Measurements from ENCODE around the gene RABGGTB. TPM values are rescaled to one million over a fixed set of nuclear protein-coding genes. Genes with fewer than 3 reads are reported as not detected.

RABGGTB gene
- 98.1 and 111 TPM in 2 replicates for total RNA-seq

DNA sequence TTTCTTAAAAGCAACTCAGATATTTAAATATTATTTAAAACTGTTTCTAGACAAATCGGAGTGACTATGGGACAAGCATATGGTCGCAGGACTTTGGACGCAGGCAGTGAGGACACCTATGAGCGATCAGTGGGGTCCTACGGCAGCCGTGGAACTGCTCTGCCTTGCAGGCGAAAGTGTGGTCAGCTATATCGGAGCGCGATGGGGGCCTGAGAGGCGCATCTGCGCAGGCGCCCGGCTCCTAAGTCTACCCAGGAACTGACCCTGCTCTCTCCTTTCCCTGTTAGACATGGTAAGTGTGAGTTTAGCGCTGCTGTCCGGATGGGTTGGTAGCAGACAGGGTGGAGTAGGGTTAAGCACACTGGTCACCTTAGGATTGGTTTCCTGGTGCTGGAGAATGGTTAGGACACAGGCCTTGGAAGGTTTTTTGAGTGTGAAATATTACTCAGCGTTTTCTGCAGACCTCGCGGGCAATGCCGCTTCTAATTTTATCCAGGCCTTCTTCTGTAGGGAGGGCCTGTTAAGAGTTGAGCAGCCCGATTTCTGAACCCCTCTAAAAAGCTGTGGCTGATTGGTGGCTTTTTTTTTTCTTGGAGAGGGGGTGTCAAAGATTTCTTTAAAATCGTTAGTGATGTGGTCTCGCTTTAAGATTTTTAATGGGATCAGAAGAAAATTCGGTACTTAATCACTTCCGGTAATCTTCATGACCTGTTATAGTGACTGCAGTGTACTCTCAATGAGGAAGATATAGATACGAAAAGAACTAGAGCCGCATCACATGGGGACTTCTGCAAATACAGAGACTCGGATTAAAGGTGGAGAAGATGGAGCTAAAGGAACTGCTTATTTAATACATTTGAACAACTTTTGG is at the start of gene RABGGTB:
Gene RABGGTB (plus strand): TSS at position 274 of the 871 bp plus-strand sequence. CDS start 16 bp downstream, at position 290.

GRCh38 chr1:75796376-75797272 is 10.6 kb downstream of the RABGGTB start, which contains the start of gene MSH4:
MSH4 (plus strand) TSS chr1:75796882; CDS start chr1:75796986, 104 bp downstream.

Small RNA genes within 50 kb of the gene (small RNA-seq; reads per million reads assigned to genes)
- gene SNORD45A (not detected), gene SNORD45B (not detected), gene SNORD45C (not detected)

Other genes with a start within 250 kb of the RABGGTB start
- 0.39 and 0.43 TPM in 2 replicates for gene SLC44A5, start 175.1 kb upstream of the RABGGTB start, total RNA-seq
- 45.0 and 55.7 TPM in 2 replicates for gene ACADM, start 61.5 kb upstream of the RABGGTB start, total RNA-seq
- gene MSH4, start 10.6 kb downstream of the RABGGTB start, total RNA-seq, result 0.13 and 4.3 TPM in 2 replicates
- gene ASB17, start 146.1 kb downstream of the RABGGTB start, total RNA-seq, result not detected in 2 replicates